Right kidney (tissue), 1 donor: ENCODE measurements around the gene BPIFB3.
"Not testable (repeated sequence)": the region's sequence is repeated elsewhere in the genome, so short reads cannot be mapped to it uniquely, and the experiment has no call there.

Experiments used
- DNase-seq: peaks from one replicate; pipeline ENCODE4 v3.0.0-alpha.2; 2016

Gene BPIFB3

GRCh38 chr20:33028875-33029274 is 24.8 kb upstream of the BPIFB3 start:
- no peak for DNase-seq

- no peak for DNase-seq
Measured at GRCh38 chr20:33030076-33030475, 23.6 kb upstream of the BPIFB3 start.

GRCh38 chr20:33030569-33030968 is 23.1 kb upstream of the BPIFB3 start:
- DNase-seq: no peak

GRCh38 chr20:33031531-33031930 is 22.2 kb upstream of the BPIFB3 start, which contains the start of gene BPIFB6:
BPIFB6 (plus strand) TSS chr20:33031648; CDS start chr20:33031648, 0 bp downstream.
- no peak for DNase-seq

- no peak for DNase-seq
Measured at GRCh38 chr20:33032555-33032954, 21.1 kb upstream of the BPIFB3 start.

GRCh38 chr20:33033381-33033780 is 20.3 kb upstream of the BPIFB3 start:
- no peak for DNase-seq

- DNase-seq: no peak
Measured at GRCh38 chr20:33034115-33034514, 19.6 kb upstream of the BPIFB3 start.

GRCh38 chr20:33034901-33035492 is 18.7 kb upstream of the BPIFB3 start:
- DNase-seq: no peak

GRCh38 chr20:33037456-33037855 is 16.2 kb upstream of the BPIFB3 start:
- no peak for DNase-seq

- DNase-seq: no peak
Measured at GRCh38 chr20:33038243-33038642, 15.5 kb upstream of the BPIFB3 start.

GRCh38 chr20:33042430-33042829 is 11.3 kb upstream of the BPIFB3 start:
- DNase-seq: no peak

- DNase-seq: no peak
Measured at GRCh38 chr20:33042983-33043730, 10.5 kb upstream of the BPIFB3 start.

- DNase-seq: no peak
Measured at GRCh38 chr20:33043731-33044181, 9.9 kb upstream of the BPIFB3 start.

GRCh38 chr20:33045129-33045721 is 8.5 kb upstream of the BPIFB3 start:
- DNase-seq: not testable (repeated sequence)

- DNase-seq: no peak
Measured at GRCh38 chr20:33046412-33046811, 7.3 kb upstream of the BPIFB3 start.

- no peak for DNase-seq
Measured at GRCh38 chr20:33051333-33051732, 2.4 kb upstream of the BPIFB3 start.

- DNase-seq: no peak
Measured at GRCh38 chr20:33054381-33054780, 678 bp downstream of the BPIFB3 start.

- no peak for DNase-seq
Measured at GRCh38 chr20:33054791-33055190, 1.1 kb downstream of the BPIFB3 start.

- DNase-seq: no peak
Measured at GRCh38 chr20:33059136-33059535, 5.4 kb downstream of the BPIFB3 start.

GRCh38 chr20:33059741-33060390 is 6.2 kb downstream of the BPIFB3 start:
- no peak for DNase-seq

- DNase-seq: no peak
Measured at GRCh38 chr20:33061658-33062028, 7.9 kb downstream of the BPIFB3 start.

GRCh38 chr20:33062105-33062824 is 8.6 kb downstream of the BPIFB3 start:
- no peak for DNase-seq

GRCh38 chr20:33062825-33063149 is 9.1 kb downstream of the BPIFB3 start:
- DNase-seq: no peak
